ENCODE measurements around the gene SKOR2. TPM values are rescaled to one million over a fixed set of nuclear protein-coding genes. Genes with fewer than 3 reads are reported as not detected.

Gene SKOR2
- total RNA-seq, 2 experiments from 2014 or later, result not detected

GRCh38 chr18:47250391-47251046, 941 bp downstream of the SKOR2 start:
- CTCF ChIA-PET, result interaction anchor here (1.1 to 1.6 kb wide), 2 partner anchors 10 to 13 kb away, joined by 3 to 4 read pairs; no protein-coding TSS in a partner anchor
- peaks cover 24% of the 10 kb centered on the region for H3K4me1 Mint-ChIP-seq (ENCODE audit: low read depth)
- H3K36me3 Mint-ChIP-seq (ENCODE audit: low read depth), result peaks cover 10% of the 10 kb centered on the region
- H3K4me3 Mint-ChIP-seq, result no peak overlapping the region
- no peak for DNase-seq
- peaks cover 76% of the 10 kb centered on the region for H3K27me3 Mint-ChIP-seq (ENCODE audit: low read depth)
- H3K27ac Mint-ChIP-seq, result no peak overlapping the region
- intact Hi-C loops (cut with micrococcal nuclease), result loop anchor here (1.0 kb wide), 1 partner anchor 13 kb away; no protein-coding TSS in a partner anchor
- H3K9me3 Mint-ChIP-seq, result no peaks in the 10 kb centered on the region

DNA sequence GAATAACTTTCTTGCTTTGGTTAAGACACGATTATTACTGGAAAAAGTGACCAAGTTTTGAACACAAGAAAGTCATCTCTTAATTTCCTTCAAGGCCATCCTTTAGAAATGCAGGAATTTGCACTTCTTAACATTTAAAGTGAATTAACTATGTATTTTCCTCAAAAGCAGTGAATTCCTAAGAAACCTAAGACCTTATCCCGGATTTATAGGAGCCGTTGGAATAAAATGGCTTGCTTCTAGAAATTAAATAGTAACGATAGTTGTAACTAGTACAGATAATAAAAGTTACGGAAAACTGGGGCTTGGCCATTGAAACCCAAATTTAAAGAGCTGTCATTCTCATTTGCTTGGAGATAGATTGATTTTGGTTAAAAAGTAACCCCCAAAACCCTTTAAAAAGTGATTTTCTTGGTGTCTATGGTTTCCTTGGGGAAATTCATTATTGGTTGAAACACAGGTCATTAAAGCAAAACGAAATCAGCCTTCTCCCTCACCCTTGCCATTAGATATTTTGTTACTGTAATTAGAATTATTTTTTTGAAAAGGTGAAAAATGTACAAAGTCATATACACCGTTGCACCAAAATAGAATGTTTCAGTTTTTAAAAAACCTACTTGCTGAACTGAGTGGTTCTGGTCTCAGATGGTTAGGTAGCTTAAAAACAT, 2.0 kb downstream of the SKOR2 start:
- Mint-ChIP-seq H3K4me1 (ENCODE audit: low read depth) (peaks cover 24% of the 10 kb centered on the region), H3K27ac (no peak overlapping the region), H3K9me3 (no peaks in the 10 kb centered on the region), H3K4me3 (no peak overlapping the region), H3K36me3 (ENCODE audit: low read depth) (peaks cover 10% of the 10 kb centered on the region), H3K27me3 (ENCODE audit: low read depth) (peaks cover 76% of the 10 kb centered on the region)
- DNase-seq, result no peak
- CTCF ChIA-PET, result interaction anchor here (1.1 to 1.6 kb wide), 2 partner anchors 11 to 14 kb away, joined by 3 to 4 read pairs; no protein-coding TSS in a partner anchor
- intact Hi-C loops (cut with micrococcal nuclease), result no loop called here

DNA sequence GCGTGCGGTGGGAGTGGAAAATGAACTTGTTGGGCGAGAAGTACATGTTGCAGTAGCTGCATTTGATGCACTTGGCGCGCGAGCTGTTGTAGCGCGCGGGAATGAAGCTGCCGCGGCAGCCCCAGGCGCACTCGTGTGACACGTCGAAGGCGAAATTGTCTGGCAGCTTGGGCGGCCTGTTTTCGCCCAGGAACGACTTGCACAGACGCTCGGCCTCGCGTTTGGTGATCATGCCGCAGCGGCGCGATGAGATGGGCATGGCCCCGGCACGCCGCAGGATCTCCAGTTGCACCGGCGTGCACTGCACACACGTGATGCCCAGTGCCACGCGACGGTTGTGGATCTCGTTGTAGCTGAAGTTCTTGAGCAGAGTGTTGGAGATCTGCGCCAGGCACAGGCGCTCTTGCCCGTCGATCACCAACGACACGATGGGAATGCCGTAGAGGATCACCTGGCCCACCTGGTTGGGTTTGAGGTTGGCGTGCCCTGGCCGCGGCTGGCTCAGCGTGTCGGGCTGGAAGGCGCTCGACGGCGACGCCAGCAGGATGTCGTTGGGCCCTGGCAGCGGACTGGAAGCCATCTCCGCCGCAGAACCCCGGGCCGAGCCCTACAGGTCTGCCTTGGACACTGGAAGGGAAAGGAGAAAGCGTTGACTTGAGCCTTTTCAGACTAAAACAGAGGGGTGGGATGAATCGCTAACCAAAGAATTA, 2.7 kb downstream of the SKOR2 start:
- no peak for DNase-seq
- Mint-ChIP-seq H3K27ac (no peak overlapping the region), H3K4me1 (ENCODE audit: low read depth) (peaks cover 22% of the 10 kb centered on the region), H3K4me3 (no peak overlapping the region), H3K27me3 (ENCODE audit: low read depth) (peaks cover 74% of the 10 kb centered on the region), H3K9me3 (no peaks in the 10 kb centered on the region), H3K36me3 (ENCODE audit: low read depth) (peaks cover 10% of the 10 kb centered on the region)
- intact Hi-C loops (cut with micrococcal nuclease), result no loop called here
- CTCF ChIA-PET, result interaction anchor here (0.6 to 1.2 kb wide), 2 partner anchors 16 to 140 kb away, joined by 4 read pairs; no protein-coding TSS in a partner anchor

GRCh38 chr18:47248115-47248603, 3.3 kb downstream of the SKOR2 start:
- no peak overlapping the region for H3K4me3 Mint-ChIP-seq
- intact Hi-C loops (cut with micrococcal nuclease), result no loop called here
- H3K36me3 Mint-ChIP-seq (ENCODE audit: low read depth), result peaks cover 10% of the 10 kb centered on the region
- H3K4me1 Mint-ChIP-seq (ENCODE audit: low read depth), result peaks cover 22% of the 10 kb centered on the region
- H3K27me3 Mint-ChIP-seq (ENCODE audit: low read depth), result peaks cover 72% of the 10 kb centered on the region
- H3K27ac Mint-ChIP-seq, result no peak overlapping the region
- DNase-seq, result no peak
- CTCF ChIA-PET, result interaction anchor here (0.6 to 1.2 kb wide), 2 partner anchors 17 to 140 kb away, joined by 4 read pairs; no protein-coding TSS in a partner anchor
- H3K9me3 Mint-ChIP-seq, result no peaks in the 10 kb centered on the region

DNA sequence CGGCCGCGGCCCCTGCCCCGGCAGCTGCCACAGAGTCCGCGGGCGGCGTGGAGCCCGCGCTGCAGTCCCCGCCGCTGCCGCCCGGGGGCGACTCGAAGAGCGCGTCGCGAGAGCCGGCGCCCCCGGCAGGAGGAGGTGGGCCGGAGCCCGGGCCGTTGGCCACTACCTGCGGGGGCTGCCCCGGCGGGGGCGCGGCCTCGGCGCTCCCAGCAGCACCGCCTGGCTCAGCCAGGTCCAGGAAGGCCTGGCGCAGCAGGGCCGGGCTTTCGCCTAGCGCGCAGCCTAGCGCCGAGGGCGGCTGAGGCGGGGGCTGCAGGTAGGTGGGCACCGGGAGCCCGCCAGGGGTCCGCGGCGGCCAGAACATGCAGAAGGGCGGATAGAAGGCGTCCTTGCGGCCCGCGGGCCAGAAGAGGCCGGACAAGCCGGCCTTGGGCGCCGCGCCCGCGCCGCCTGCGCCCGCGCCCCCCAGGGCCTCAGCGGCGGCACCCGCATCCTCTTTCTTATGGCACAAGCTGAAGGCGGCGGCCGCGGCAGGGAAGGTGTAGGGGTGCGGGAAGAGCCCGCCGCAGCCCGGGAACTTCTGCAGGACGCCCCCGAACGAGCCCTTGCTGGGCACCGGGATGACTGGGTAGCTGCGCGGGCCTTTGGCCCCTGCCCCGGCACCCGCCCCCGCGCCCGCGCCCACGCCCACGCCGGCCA, 3.9 kb downstream of the SKOR2 start:
- DNase-seq, result no peak
- intact Hi-C loops (cut with micrococcal nuclease), result no loop called here
- CTCF ChIA-PET, result interaction anchor here (0.8 to 1.2 kb wide), 3 partner anchors 10 to 17 kb away, joined by 3 to 4 read pairs (median 3); no protein-coding TSS in a partner anchor
- Mint-ChIP-seq H3K9me3 (no peaks in the 10 kb centered on the region), H3K4me1 (ENCODE audit: low read depth) (peaks cover 22% of the 10 kb centered on the region), H3K27me3 (ENCODE audit: low read depth) (peaks cover 71% of the 10 kb centered on the region), H3K27ac (no peak overlapping the region), H3K36me3 (ENCODE audit: low read depth) (peaks cover 10% of the 10 kb centered on the region), H3K4me3 (no peak overlapping the region)

DNA sequence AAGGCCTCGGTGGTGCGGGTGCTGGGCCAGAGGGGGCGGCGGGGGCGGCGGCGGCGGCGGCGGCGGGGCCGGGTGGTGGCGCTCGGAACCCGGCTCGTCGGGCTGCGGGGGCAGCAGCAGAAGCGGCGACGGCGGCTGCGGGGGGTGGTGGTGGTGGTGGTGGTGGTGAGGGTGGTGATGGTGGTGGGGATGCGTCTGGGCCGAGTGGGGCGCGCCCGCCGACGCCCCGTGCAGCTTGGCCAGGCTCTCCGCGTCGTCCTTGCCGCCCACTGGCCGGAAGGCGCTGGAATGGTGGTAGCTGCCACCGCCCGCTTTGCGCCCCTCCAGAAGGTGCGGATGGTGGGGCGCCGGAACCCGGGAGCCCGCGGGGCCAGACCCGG, 4.4 kb downstream of the SKOR2 start:
- intact Hi-C loops (cut with micrococcal nuclease), result no loop called here
- H3K4me3 Mint-ChIP-seq, result no peak overlapping the region
- no peak for DNase-seq
- peaks cover 10% of the 10 kb centered on the region for H3K36me3 Mint-ChIP-seq (ENCODE audit: low read depth)
- no peak overlapping the region for H3K27ac Mint-ChIP-seq
- CTCF ChIA-PET, result interaction anchor here (0.8 to 1.2 kb wide), 2 partner anchors 10 to 17 kb away, joined by 3 read pairs; no protein-coding TSS in a partner anchor
- peaks cover 22% of the 10 kb centered on the region for H3K4me1 Mint-ChIP-seq (ENCODE audit: low read depth)
- H3K27me3 Mint-ChIP-seq (ENCODE audit: low read depth), result peaks cover 65% of the 10 kb centered on the region
- H3K9me3 Mint-ChIP-seq, result no peaks in the 10 kb centered on the region

DNA sequence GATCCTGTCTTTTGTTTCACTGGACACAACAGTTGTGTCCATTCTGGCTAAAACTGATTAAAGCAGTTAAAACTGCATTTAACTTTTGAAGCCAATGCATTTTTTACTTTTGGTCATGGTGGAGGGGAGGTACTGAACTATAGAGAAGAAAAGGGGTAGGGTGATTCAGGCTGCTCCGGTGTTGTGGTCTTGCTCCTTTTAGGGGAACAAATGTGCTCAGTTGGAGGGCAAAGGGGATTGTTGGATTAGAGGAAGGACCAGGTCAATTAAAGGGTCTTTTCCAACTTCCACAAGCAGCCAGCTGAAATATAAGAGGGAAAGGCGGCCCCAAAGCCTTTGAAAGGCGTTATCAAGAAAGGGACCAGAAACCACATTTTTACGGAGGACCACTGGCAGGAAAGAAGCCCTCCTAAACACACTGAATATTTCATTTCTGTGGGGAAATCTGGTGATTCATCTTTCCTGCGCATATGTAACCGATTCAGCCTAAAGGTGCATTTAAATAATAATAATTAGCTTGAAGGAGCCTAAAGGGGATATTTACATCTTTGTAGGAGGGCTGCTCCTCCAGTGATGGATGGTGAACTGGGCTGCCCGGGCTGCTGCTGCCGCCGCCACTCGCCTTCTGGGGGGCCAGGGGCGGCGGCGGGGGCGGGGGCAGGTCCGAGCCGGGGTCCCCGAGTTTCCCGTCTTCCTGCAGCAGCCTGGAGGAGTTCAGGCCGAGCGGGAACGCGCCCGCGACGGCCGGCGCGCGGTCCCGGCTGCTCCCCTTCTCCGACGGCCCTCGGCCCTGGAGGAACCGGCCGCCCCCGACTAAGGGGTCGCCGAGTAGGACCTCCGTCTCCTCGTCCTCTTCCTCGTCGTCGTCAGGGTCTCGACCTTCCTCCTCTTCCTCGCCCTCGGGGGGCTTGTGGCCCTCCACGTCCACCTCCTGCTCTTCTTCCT, 5.2 kb downstream of the SKOR2 start:
- intact Hi-C loops (cut with micrococcal nuclease), result no loop called here
- H3K36me3 Mint-ChIP-seq (ENCODE audit: low read depth), result peaks cover 10% of the 10 kb centered on the region
- peaks cover 16% of the 10 kb centered on the region for H3K4me1 Mint-ChIP-seq (ENCODE audit: low read depth)
- H3K9me3 Mint-ChIP-seq, result no peaks in the 10 kb centered on the region
- H3K27ac Mint-ChIP-seq, result no peak overlapping the region
- H3K27me3 Mint-ChIP-seq (ENCODE audit: low read depth), result peaks cover 64% of the 10 kb centered on the region
- no peak overlapping the region for H3K4me3 Mint-ChIP-seq
- CTCF ChIA-PET, result interaction anchor here (0.8 to 1.2 kb wide), 2 partner anchors 11 to 17 kb away, joined by 3 read pairs; no protein-coding TSS in a partner anchor
- DNase-seq, result no peak

DNA sequence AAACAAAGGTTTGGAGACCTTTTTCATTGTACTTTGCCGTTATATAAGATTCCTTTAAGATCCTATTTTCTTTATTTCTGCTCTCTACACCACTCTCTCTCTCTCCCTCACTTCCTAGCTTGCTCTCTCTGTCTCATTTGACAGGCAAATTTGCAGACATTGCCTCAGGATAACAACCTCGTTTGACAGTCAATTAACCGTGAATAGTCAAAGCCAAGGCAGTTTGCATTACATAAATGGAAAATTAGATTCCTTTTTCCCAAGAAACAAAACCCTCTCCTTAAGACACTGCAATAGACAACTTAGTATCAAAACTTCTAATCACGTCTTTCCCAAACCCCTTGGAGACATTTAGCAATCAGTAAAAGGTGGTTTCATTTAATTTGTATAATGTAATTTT, 7.4 kb downstream of the SKOR2 start:
- no peaks in the 10 kb centered on the region for H3K9me3 Mint-ChIP-seq
- intact Hi-C loops (cut with micrococcal nuclease), result no loop called here
- CTCF ChIA-PET, result no interaction called here

DNA sequence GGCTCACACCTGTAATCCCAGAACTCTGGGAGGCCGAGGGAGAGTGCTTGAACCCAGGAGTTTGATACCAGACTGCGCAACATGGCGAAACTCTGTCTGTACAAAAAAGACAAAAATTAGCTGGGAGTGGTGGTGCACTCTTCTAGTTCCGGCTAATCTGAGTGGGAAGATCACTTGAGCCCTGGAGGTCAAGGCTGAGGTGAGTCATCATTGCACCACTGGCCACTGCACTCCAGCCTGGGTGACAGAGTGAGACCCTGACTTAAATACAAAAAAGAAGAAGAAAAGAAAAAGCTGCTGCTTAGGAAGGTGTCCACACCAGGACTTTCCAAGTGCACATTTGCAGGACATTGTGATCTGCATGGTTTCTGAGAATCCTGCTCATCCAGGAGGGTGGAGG, 16.4 kb downstream of the SKOR2 start:
- Mint-ChIP-seq H3K27ac (no peak overlapping the region), H3K9me3 (no peaks in the 10 kb centered on the region), H3K4me1 (ENCODE audit: low read depth) (no peaks in the 10 kb centered on the region), H3K27me3 (ENCODE audit: low read depth) (peaks cover 32% of the 10 kb centered on the region), H3K4me3 (no peak overlapping the region), H3K36me3 (ENCODE audit: low read depth) (no peaks in the 10 kb centered on the region)
- DNase-seq, result no peak
- CTCF ChIA-PET, result no interaction called here
- intact Hi-C loops (cut with micrococcal nuclease), result no loop called here

More for the DNA sequence above, 7.4 kb downstream of the SKOR2 start:
- Mint-ChIP-seq H3K36me3 (ENCODE audit: low read depth) (peaks cover 10% of the 10 kb centered on the region), H3K4me1 (ENCODE audit: low read depth) (peaks cover 11% of the 10 kb centered on the region), H3K27me3 (ENCODE audit: low read depth) (peaks cover 51% of the 10 kb centered on the region), H3K27ac (no peak overlapping the region), H3K4me3 (no peak overlapping the region)
- DNase-seq, result no peak

- Mint-ChIP-seq H3K27me3 (ENCODE audit: low read depth) (peaks cover 33% of the 10 kb centered on the region), H3K36me3 (ENCODE audit: low read depth) (no peaks in the 10 kb centered on the region), H3K4me3 (no peak overlapping the region), H3K4me1 (ENCODE audit: low read depth) (no peaks in the 10 kb centered on the region), H3K9me3 (no peaks in the 10 kb centered on the region), H3K27ac (no peak overlapping the region)
- intact Hi-C loops (cut with micrococcal nuclease), result no loop called here
- DNase-seq, result no peak
- CTCF ChIA-PET, result interaction anchor here (1.0 kb wide), 1 partner anchor 22 kb away, joined by 3 read pairs; no protein-coding TSS in a partner anchor
Measured at GRCh38 chr18:47226660-47227059, 24.8 kb downstream of the SKOR2 start.
